GM12892 (cell line): ENCODE measurements around the gene WDR70.

Experiments
- POLR2A ChIP-seq: IDR thresholded peaks from 2 replicates; pipeline ENCODE4 v1.6.1; 2011; ENCODE audit warnings: low read depth, low read length, control low read depth
- POLR2AphosphoS5 ChIP-seq: IDR thresholded peaks from 2 replicates; pipeline ENCODE4 v1.6.1; 2011; ENCODE audit warnings: low read depth, low read length, control low read depth
- TAF1 ChIP-seq: IDR thresholded peaks from 2 replicates; pipeline ENCODE4 v1.6.1; 2011; ENCODE audit warnings: low read depth, mild to moderate bottlenecking, control low read depth, low read length, borderline replicate concordance

DNA sequence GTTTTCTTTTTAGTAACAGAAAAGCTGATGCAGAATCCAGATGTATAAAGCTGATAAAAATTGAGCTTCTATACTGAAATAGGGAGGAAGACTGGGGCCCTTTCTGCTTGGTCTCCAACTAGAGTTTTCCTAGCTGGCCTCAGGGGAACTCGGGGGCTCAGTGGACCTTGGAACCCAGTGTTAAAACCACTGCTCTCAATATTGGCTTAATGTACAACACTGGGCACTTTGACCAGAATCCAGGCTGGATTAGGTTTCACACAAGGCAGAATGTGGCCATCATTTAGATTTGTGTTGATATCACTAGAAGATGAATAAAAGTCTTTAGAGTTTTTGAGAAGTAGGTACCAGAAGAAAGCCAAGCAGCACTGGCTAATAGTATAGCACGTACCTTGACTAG, 346.1 kb downstream of the WDR70 start:
- TF ChIP-seq POLR2A (no peak), TAF1 (no peak), POLR2AphosphoS5 (no peak)
